Lower leg skin (tissue), 3 donors: ENCODE measurements around the gene SNX10.

Experiments used
- CTCF ChIP-seq, 3 donors: fragments of 450-650 bp; IDR thresholded peaks; one replicate each; pipeline ENCODE4 v1.5.1; 2016; ENCODE audit warnings: antibody characterized with exemption in 3 of 3, mild to moderate bottlenecking in 3 of 3, moderate library complexity in 2 of 3
- POLR2A ChIP-seq, 2 donors: fragments of 450-650 bp; IDR thresholded peaks; one replicate each; pipeline ENCODE4 v1.6.1; 2016 to 2017; ENCODE audit warnings: antibody characterized with exemption in 2 of 2, mild to moderate bottlenecking in 1 of 2, moderate library complexity in 1 of 2

GRCh38 chr7:26348234-26348851, 56.7 kb downstream of the SNX10 start:
- no peak for TF ChIP-seq POLR2A (IDR thresholded peaks at IDR 0.05)
- no peak for TF ChIP-seq CTCF (IDR thresholded peaks at IDR 0.05)
